ENCODE measurements around the gene CA12. TPM values are rescaled to one million over a fixed set of nuclear protein-coding genes. Genes with fewer than 3 reads are reported as not detected.
"Not testable (repeated sequence)": the region's sequence is repeated elsewhere in the genome, so short reads cannot be mapped to it uniquely, and the experiment has no call there.

The CA12 gene
- total RNA-seq, 2 donors from 2014 or later, result 1.3 to 5.5 TPM

- H3K4me3 ChIP-seq, result no peak overlapping the region
- no peaks in the 10 kb centered on the region for H3K36me3 ChIP-seq
- H3K9me3 ChIP-seq, result no peaks in the 10 kb centered on the region
- no peak overlapping the region for H3K27ac ChIP-seq
- no peaks in the 10 kb centered on the region for H3K4me1 ChIP-seq
- H3K27me3 ChIP-seq, result no peaks in the 10 kb centered on the region
- TF ChIP-seq CTCF (IDR thresholded peaks at IDR 0.05), result no peak
- DNase-seq (ENCODE audit: low spot score), result no peak
These were observed 60.2 kb downstream of the CA12 start for GRCh38 chr15:63321462-63321861.

GRCh38 chr15:63320981-63321380 lies 60.7 kb downstream of the CA12 start:
- not testable (repeated sequence) for H3K9me3 ChIP-seq; H3K4me3 ChIP-seq; H3K27ac ChIP-seq; H3K36me3 ChIP-seq; H3K4me1 ChIP-seq; H3K27me3 ChIP-seq; DNase-seq (ENCODE audit: low spot score)

- not testable (repeated sequence) for H3K4me1 ChIP-seq; H3K27ac ChIP-seq; DNase-seq (ENCODE audit: low spot score); H3K4me3 ChIP-seq; H3K36me3 ChIP-seq; H3K27me3 ChIP-seq; H3K9me3 ChIP-seq
These were observed 61.2 kb downstream of the CA12 start for GRCh38 chr15:63320446-63320845.

- H3K27me3 ChIP-seq, result no peaks in the 10 kb centered on the region
- H3K27ac ChIP-seq, result no peak overlapping the region
- no peaks in the 10 kb centered on the region for H3K9me3 ChIP-seq
- no peaks in the 10 kb centered on the region for H3K4me1 ChIP-seq
- no peak for DNase-seq (ENCODE audit: low spot score)
- no peak for TF ChIP-seq CTCF (IDR thresholded peaks at IDR 0.05)
- no peak overlapping the region for H3K4me3 ChIP-seq
- H3K36me3 ChIP-seq, result no peaks in the 10 kb centered on the region
These were observed 62.6 kb downstream of the CA12 start for GRCh38 chr15:63319065-63319464.

- Histone ChIP-seq H3K9me3 (no peaks in the 10 kb centered on the region), H3K4me3 (no peak overlapping the region), H3K36me3 (no peaks in the 10 kb centered on the region), H3K27ac (no peak overlapping the region), H3K27me3 (no peaks in the 10 kb centered on the region), H3K4me1 (no peaks in the 10 kb centered on the region)
- DNase-seq (ENCODE audit: low spot score), result no peak
- no peak for TF ChIP-seq CTCF (IDR thresholded peaks at IDR 0.05)
These were observed 63.3 kb downstream of the CA12 start for GRCh38 chr15:63318344-63318743.

- Histone ChIP-seq H3K27me3 (no peaks in the 10 kb centered on the region), H3K9me3 (no peaks in the 10 kb centered on the region), H3K36me3 (no peaks in the 10 kb centered on the region), H3K4me3 (no peak overlapping the region), H3K4me1 (no peaks in the 10 kb centered on the region), H3K27ac (no peak overlapping the region)
- DNase-seq (ENCODE audit: low spot score), result no peak
- no peak for TF ChIP-seq CTCF (IDR thresholded peaks at IDR 0.05)
These were observed 67.2 kb downstream of the CA12 start for GRCh38 chr15:63314409-63314808.

GRCh38 chr15:63313825-63314224 lies 67.8 kb downstream of the CA12 start:
- Histone ChIP-seq H3K4me1 (no peaks in the 10 kb centered on the region), H3K36me3 (no peaks in the 10 kb centered on the region), H3K27me3 (no peaks in the 10 kb centered on the region), H3K27ac (no peak overlapping the region), H3K9me3 (no peaks in the 10 kb centered on the region), H3K4me3 (no peak overlapping the region)
- no peak for TF ChIP-seq CTCF (IDR thresholded peaks at IDR 0.05)
- no peak for DNase-seq (ENCODE audit: low spot score)

All from right atrium auricular region (tissue), 2 donors.